Vagina (tissue), 2 donors: Measurements from ENCODE around the gene SCAPER. TPM values are rescaled to one million over a fixed set of nuclear protein-coding genes. Genes with fewer than 3 reads are reported as not detected.

Experiments
- DNase-seq, 2 donors: peaks; one replicate each; pipeline ENCODE4 v3.0.0-alpha.2; 2017; ENCODE audit errors: extremely low spot score in 2 of 2
- H3K27ac ChIP-seq: fragments of 200-600 bp; sonication (generic); one replicate; pipeline ENCODE4 v1.5.1; 2019
- H3K27me3 ChIP-seq: fragments of 200-600 bp; sonication (generic); one replicate; pipeline ENCODE4 v1.5.1; 2019
- H3K36me3 ChIP-seq, 2 donors: fragments of 200-600 bp; sonication (generic); one replicate each; pipeline ENCODE4 v1.5.1; 2017 to 2019
- H3K4me1 ChIP-seq: fragments of 200-600 bp; sonication (generic); one replicate; pipeline ENCODE4 v1.5.1; 2019
- H3K4me3 ChIP-seq, 2 donors: fragments of 200-600 bp; sonication (generic); 1 replicate in 1 of 2; 2 replicates in 1 of 2; pipeline ENCODE4 v1.5.1; 2016 to 2019
- H3K9me3 ChIP-seq: fragments of 200-600 bp; sonication (generic); one replicate; pipeline ENCODE4 v1.5.1; 2019
- POLR2A ChIP-seq, 2 donors: fragments of 450-650 bp; IDR thresholded peaks; one replicate each; pipeline ENCODE4 v1.6.1; 2017; ENCODE audit warnings: antibody characterized with exemption in 2 of 2, mild to moderate bottlenecking in 2 of 2, moderate library complexity in 2 of 2
- POLR2AphosphoS5 ChIP-seq, 2 donors: sonication (generic); formaldehyde crosslinking; IDR thresholded peaks; one replicate each; pipeline ENCODE4 v1.9.0; 2017; ENCODE audit warnings: antibody characterized with exemption in 2 of 2, mild to moderate bottlenecking in 2 of 2, low read depth in 1 of 2; ENCODE audit not compliant: insufficient read depth in 1 of 2
- intact Hi-C: fragments of 100-400 bp; cut with DNase I; formaldehyde crosslinking; loops from one replicate; pipeline ENCODE4 v1.15.1; 2023
- total RNA-seq: library from RNA; depleted of rRNA; stranded (reverse); fragments of >200 nt; gene quantifications from one replicate; pipeline ENCODE4 v1.2.3, GENCODE V29; 2016
- TF ChIP-seq, protein P1 (sequence below), 3 experiments: fragments of 450-650 bp in 2 of 3; fragments of 200-600 bp in 1 of 3; sonication (generic) in 1 of 3; IDR thresholded peaks; one replicate each; pipeline ENCODE4 v1.5.1; 2017 to 2019; ENCODE audit warnings: antibody characterized with exemption in 3 of 3, mild to moderate bottlenecking in 2 of 3, moderate library complexity in 2 of 3

The SCAPER gene
- total RNA-seq, 1 donor from 2014 or later, result 51.3 TPM

DNA sequence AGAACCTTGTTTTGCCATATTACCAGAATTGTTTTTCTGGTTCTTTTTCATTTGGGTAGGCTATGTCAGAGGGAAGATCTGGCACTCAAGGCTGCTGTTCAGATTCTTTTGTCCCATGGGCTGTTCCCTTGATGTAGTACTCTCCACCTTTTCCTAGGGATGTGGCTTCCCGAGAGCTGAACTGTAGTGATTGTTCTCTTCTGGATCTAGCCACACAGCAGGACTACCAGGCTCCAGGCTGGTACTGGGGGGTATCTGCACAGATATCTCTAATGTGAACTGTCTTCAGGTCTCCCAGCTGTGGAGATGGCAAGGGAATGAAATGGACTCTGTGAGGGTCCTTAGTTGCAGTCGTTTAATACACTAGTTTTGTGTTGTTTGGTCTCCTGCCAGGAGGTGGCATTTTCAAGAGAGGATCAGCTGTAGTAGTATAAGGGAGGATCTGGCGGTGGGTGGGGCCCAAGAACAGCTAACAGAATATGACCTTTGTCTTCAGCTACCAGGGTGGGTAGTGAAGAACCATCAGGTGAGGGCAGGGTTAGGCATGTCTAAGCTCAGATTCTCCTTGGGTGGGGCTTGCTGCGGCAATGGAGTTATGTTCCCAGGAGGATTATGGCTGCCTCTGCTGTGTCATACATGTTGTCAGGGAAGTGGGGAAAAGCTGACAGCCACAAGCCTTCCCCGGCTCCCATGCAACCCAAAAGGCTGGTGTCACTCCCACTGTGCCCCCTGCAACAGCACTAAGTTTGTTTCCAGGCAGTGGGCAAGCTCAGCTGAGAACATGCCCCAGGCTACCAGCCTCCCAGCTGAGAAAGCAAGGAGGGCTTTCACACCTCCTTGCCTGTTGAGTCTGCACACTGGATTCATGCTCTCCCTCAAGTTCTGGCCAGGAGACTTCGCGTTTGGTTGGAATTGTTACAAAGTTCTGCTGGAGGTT lies 316.1 kb downstream of the SCAPER start:
- Histone ChIP-seq H3K27me3 (no peaks in the 10 kb centered on the region), H3K4me1 (no peaks in the 10 kb centered on the region), H3K36me3 (no peaks in the 10 kb centered on the region), H3K9me3 (no peaks in the 10 kb centered on the region), H3K27ac (no peak overlapping the region), H3K4me3 (no peak overlapping the region)
- TF ChIP-seq, protein P1, sequence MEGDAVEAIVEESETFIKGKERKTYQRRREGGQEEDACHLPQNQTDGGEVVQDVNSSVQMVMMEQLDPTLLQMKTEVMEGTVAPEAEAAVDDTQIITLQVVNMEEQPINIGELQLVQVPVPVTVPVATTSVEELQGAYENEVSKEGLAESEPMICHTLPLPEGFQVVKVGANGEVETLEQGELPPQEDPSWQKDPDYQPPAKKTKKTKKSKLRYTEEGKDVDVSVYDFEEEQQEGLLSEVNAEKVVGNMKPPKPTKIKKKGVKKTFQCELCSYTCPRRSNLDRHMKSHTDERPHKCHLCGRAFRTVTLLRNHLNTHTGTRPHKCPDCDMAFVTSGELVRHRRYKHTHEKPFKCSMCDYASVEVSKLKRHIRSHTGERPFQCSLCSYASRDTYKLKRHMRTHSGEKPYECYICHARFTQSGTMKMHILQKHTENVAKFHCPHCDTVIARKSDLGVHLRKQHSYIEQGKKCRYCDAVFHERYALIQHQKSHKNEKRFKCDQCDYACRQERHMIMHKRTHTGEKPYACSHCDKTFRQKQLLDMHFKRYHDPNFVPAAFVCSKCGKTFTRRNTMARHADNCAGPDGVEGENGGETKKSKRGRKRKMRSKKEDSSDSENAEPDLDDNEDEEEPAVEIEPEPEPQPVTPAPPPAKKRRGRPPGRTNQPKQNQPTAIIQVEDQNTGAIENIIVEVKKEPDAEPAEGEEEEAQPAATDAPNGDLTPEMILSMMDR (IDR thresholded peaks at IDR 0.05), result no peak
- TF ChIP-seq POLR2A (IDR thresholded peaks at IDR 0.05), result no peak
- TF ChIP-seq POLR2AphosphoS5 (IDR thresholded peaks at IDR 0.05; ENCODE audit: insufficient read depth in 1 of 2, low read depth in 1 of 2), result no peak
- intact Hi-C loops, result no loop called here
- no peak for DNase-seq

GRCh38 chr15:76585576-76585897 lies 319.6 kb downstream of the SCAPER start:
- intact Hi-C loops, result no loop called here
- H3K27ac ChIP-seq, result no peak overlapping the region
- TF ChIP-seq, protein P1 (IDR thresholded peaks at IDR 0.05), result no peak
- TF ChIP-seq POLR2A (IDR thresholded peaks at IDR 0.05) (no peak), POLR2AphosphoS5 (IDR thresholded peaks at IDR 0.05; ENCODE audit: insufficient read depth in 1 of 2, low read depth in 1 of 2) (no peak)
- no peak overlapping the region for H3K4me3 ChIP-seq
- no peaks in the 10 kb centered on the region for H3K4me1 ChIP-seq
- H3K27me3 ChIP-seq, result no peaks in the 10 kb centered on the region
- DNase-seq, result no peak
- H3K9me3 ChIP-seq, result peaks cover 6% of the 10 kb centered on the region
- H3K36me3 ChIP-seq, result no peaks in the 10 kb centered on the region

DNA sequence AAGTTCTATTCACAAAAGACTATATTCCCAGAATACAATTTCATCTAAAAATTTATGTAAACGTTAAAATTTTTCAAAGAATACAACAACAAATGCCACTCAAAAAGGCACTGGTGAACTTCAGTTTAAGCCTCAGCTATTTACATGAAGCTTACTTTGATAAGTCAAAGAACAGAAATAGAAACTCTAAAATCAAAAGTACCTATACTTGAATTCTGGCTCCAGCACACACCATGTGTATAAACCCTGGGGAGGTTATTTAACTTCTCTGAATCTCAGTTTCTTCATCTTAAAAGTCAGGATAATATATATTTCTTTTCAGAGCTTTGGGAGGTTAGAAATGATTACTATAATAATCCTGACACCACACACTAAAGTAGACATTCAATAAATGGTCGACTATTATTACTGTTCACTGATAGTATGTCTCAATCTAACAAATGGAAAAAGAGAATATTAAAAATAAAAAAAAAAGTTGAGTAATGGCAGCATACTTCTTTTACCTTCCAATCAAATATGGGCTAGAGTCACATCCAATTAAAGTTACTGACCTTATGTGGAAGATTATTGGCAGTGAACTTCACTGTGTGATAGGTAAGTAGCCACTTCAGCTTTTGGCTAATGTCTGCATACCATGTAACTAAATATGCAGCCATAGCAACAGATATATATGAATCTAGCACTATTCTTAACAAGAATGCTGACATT lies 320.1 kb downstream of the SCAPER start:
- intact Hi-C loops, result no loop called here
- no peak for DNase-seq
- H3K9me3 ChIP-seq, result peaks cover 6% of the 10 kb centered on the region
- no peak overlapping the region for H3K27ac ChIP-seq
- H3K4me1 ChIP-seq, result no peaks in the 10 kb centered on the region
- TF ChIP-seq POLR2AphosphoS5 (IDR thresholded peaks at IDR 0.05; ENCODE audit: insufficient read depth in 1 of 2, low read depth in 1 of 2) (no peak), POLR2A (IDR thresholded peaks at IDR 0.05) (no peak)
- TF ChIP-seq, protein P1 (IDR thresholded peaks at IDR 0.05), result no peak
- H3K27me3 ChIP-seq, result no peaks in the 10 kb centered on the region
- no peak overlapping the region for H3K4me3 ChIP-seq
- no peaks in the 10 kb centered on the region for H3K36me3 ChIP-seq

- TF ChIP-seq POLR2A (IDR thresholded peaks at IDR 0.05), result no peak
- TF ChIP-seq POLR2AphosphoS5 (IDR thresholded peaks at IDR 0.05; ENCODE audit: insufficient read depth in 1 of 2, low read depth in 1 of 2), result no peak
- TF ChIP-seq, protein P1 (IDR thresholded peaks at IDR 0.05), result no peak
- H3K27ac ChIP-seq, result no peak overlapping the region
- H3K36me3 ChIP-seq, result no peaks in the 10 kb centered on the region
- intact Hi-C loops, result no loop called here
- H3K4me1 ChIP-seq, result no peaks in the 10 kb centered on the region
- H3K9me3 ChIP-seq, result peaks cover 6% of the 10 kb centered on the region
- no peaks in the 10 kb centered on the region for H3K27me3 ChIP-seq
- no peak overlapping the region for H3K4me3 ChIP-seq
- DNase-seq, result no peak
These were observed 322.6 kb downstream of the SCAPER start for GRCh38 chr15:76582550-76582949.
